Islet precursor cell (in vitro differentiated cells): ENCODE measurements around the gene ZNF383.
A peak's percentile ranks its signal among the peaks of the same experiment; 100 is the strongest.
"Not testable (repeated sequence)": the region's sequence is repeated elsewhere in the genome, so short reads cannot be mapped to it uniquely, and the experiment has no call there.

Source experiments
- DNase-seq: peaks from one replicate; pipeline ENCODE4 v3.0.0-alpha.2; 2018

The ZNF383 gene

GRCh38 chr19:37217775-37218591 is at the start of gene ZNF383:
ZNF383 (plus strand) TSS chr19:37218214; CDS start chr19:37230454, 12,240 bp downstream.
- DNase-seq = peak; percentile 98

GRCh38 chr19:37172368-37173366 is 45.3 kb upstream of the ZNF383 start, which contains the start of gene ZNF585A:
ZNF585A (minus strand) TSS chr19:37172695; CDS start chr19:37169910, 2,785 bp downstream.
- DNase-seq = peak; percentile 97

- DNase-seq = not testable (repeated sequence)
These were observed 31.9 kb upstream of the ZNF383 start for GRCh38 chr19:37186071-37186470.

GRCh38 chr19:37195248-37195647 is 22.8 kb upstream of the ZNF383 start:
- not testable (repeated sequence) for DNase-seq

GRCh38 chr19:37197115-37197514 is 20.9 kb upstream of the ZNF383 start:
- DNase-seq = not testable (repeated sequence)

GRCh38 chr19:37197768-37198167 is 20.2 kb upstream of the ZNF383 start:
- no peak for DNase-seq

GRCh38 chr19:37217480-37217774 is 587 bp upstream of the ZNF383 start:
- no peak for DNase-seq

- DNase-seq = no peak
These were observed 550 bp downstream of the ZNF383 start for GRCh38 chr19:37218592-37218935.

- DNase-seq = no peak
These were observed 2.4 kb downstream of the ZNF383 start for GRCh38 chr19:37220383-37220782.

- DNase-seq = no peak
These were observed 3.1 kb downstream of the ZNF383 start for GRCh38 chr19:37221136-37221535.

GRCh38 chr19:37226248-37226647 is 8.2 kb downstream of the ZNF383 start:
- DNase-seq = no peak

- DNase-seq = peak; percentile 64
These were observed 10.0 kb downstream of the ZNF383 start for GRCh38 chr19:37227996-37228395.

- DNase-seq = no peak
These were observed 25.2 kb downstream of the ZNF383 start for GRCh38 chr19:37243206-37243632.

GRCh38 chr19:37251308-37252229 is 33.6 kb downstream of the ZNF383 start:
- no peak for DNase-seq

- not testable (repeated sequence) for DNase-seq
These were observed 45.0 kb downstream of the ZNF383 start for GRCh38 chr19:37263028-37263427.

GRCh38 chr19:37267005-37267404 is 49.0 kb downstream of the ZNF383 start:
- DNase-seq = not testable (repeated sequence)

GRCh38 chr19:37267755-37268154 is 49.7 kb downstream of the ZNF383 start:
- not testable (repeated sequence) for DNase-seq

GRCh38 chr19:37280656-37281055 is 62.6 kb downstream of the ZNF383 start:
- not testable (repeated sequence) for DNase-seq

GRCh38 chr19:37284020-37284419 is 66.0 kb downstream of the ZNF383 start:
- DNase-seq = not testable (repeated sequence)

GRCh38 chr19:37289229-37289628 is 71.2 kb downstream of the ZNF383 start:
- peak; percentile 12 for DNase-seq

- not testable (repeated sequence) for DNase-seq
These were observed 75.3 kb downstream of the ZNF383 start for GRCh38 chr19:37292998-37293939.
